ENCODE results near the gene TBC1D3D.
"Not testable (repeated sequence)": the region's sequence is repeated elsewhere in the genome, so short reads cannot be mapped to it uniquely, and the experiment has no call there.

Gene TBC1D3D

DNA sequence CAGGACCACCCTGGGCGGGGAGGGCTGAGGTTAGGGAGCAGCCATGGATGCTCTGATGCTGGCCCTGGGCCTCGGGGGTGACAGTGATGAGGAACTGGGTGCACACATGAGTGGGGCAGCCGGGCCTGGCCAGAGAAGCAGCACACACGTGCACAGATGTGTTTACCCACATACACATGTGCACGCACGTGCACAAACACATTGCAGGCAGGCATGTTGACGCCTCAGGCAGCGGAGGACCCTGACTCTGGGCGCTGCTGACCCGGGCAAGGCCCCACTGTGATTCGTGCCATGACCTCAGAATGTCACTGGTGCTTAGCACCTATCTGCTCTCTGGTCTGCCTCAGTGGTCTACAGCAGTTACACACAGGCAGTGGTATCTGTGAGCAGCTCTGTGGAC is at the start of gene TBC1D3D:
Gene TBC1D3D (plus strand): TSS at position 301 of the 400 bp plus-strand sequence. CDS start 1,585 bp downstream, outside the sequence.
- H3K4me3 ChIP-seq (ENCODE audit: low read depth, low read length) = not testable (repeated sequence)

GRCh38 chr17:37988960-37989359 is 14.8 kb upstream of the TBC1D3D start, which contains the start of gene TBC1D3L:
Gene TBC1D3L, minus strand, starts transcription at chr17:37989060. Its CDS starts 1,540 bp downstream, at chr17:37987520.
- not testable (repeated sequence) for H3K4me3 ChIP-seq (ENCODE audit: low read depth, low read length)

Data from iPS-11a (cell line).